Activated naive CD8-positive, alpha-beta T cell treated with anti-CD3 and anti-CD28 coated beads, Interleukin-2, amount 10 ng/mL, durations not matched to agents 7 days and 5 days (primary cell): Measurements from ENCODE around the gene ITGA4. TPM values are rescaled to one million over a fixed set of nuclear protein-coding genes. Genes with fewer than 3 reads are reported as not detected.

ENCODE experiments used
- ATAC-seq: fragments of 150-1000 bp; cut with Tn5 transposase; one replicate; pipeline ENCODE4 v1.10.0; 2021; ENCODE audit warnings: low read depth, moderate library complexity
- POLR2A ChIA-PET: fragments of 350-600 bp; sonication (Branson Sonifier 250); formaldehyde crosslinking; loops from one replicate; lab custom pipeline; 2021; ENCODE audit warnings: antibody characterized with exemption; lab: Charles Lee
- DNase-seq: peaks from one replicate; pipeline ENCODE4 v3.0.0; 2021
- H3K27ac Mint-ChIP-seq: one replicate; pipeline ENCODE4 v1.8.0; 2022; ENCODE audit warnings: mild to moderate bottlenecking, mixed read lengths
- H3K27me3 Mint-ChIP-seq: one replicate; pipeline ENCODE4 v1.8.0; 2022; ENCODE audit warnings: mild to moderate bottlenecking, moderate library complexity, mixed read lengths
- H3K36me3 Mint-ChIP-seq: one replicate; pipeline ENCODE4 v1.8.0; 2021; ENCODE audit warnings: mild to moderate bottlenecking, mixed read lengths
- H3K4me1 Mint-ChIP-seq: one replicate; pipeline ENCODE4 v1.8.0; 2021; ENCODE audit warnings: mixed read lengths
- H3K4me3 Mint-ChIP-seq: one replicate; pipeline ENCODE4 v1.8.0; 2022; ENCODE audit warnings: mild to moderate bottlenecking, moderate library complexity, mixed read lengths
- H3K9me3 Mint-ChIP-seq: one replicate; pipeline ENCODE4 v1.8.0; 2021; ENCODE audit warnings: mixed read lengths
- total RNA-seq, 2 experiments: library from RNA; stranded (reverse); gene quantifications; one replicate each; pipeline ENCODE4 v1.2.3, GENCODE V29; 2021

ITGA4 gene
- total RNA-seq, 2 experiments from 2014 or later = 216 to 227 TPM

DNA sequence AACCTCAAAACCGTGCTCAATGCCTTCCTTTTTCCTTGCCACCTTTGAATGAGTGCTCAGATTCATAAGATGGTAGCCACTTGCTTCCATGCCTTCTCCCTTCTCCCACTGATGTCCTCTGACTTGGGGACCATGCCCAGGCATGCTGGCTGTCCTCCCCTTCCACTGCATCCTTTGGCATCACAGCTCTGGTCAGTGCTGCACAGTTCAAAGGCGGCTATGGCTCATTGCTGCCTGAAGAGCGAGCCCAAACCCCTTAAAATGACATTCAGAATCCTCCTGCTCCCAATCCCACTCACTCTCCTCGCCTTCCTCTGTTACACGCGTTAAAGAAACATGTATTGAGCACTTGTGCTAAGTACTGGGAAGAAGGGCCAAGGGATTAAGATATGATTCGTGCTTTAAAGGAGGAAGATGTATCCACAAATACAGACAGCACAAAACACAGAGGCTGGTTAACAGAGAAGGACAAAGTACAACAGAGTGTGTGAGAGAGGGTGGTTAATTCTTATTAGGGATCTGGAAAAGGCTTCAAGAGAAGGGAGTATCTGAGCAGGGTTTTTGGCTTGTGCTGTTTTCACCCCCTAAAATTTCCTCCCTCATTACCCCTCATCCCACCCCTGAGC, 118.0 kb downstream of the ITGA4 start:
- no peak overlapping the region for H3K4me3 Mint-ChIP-seq
- no peaks in the 10 kb centered on the region for H3K27me3 Mint-ChIP-seq
- POLR2A ChIA-PET = interaction anchor here (0.6 kb wide), 1 partner anchor 227 kb away, joined by 3 read pairs; no protein-coding TSS in a partner anchor
- H3K4me1 Mint-ChIP-seq = peaks cover 2% of the 10 kb centered on the region
- no peak for ATAC-seq
- no peaks in the 10 kb centered on the region for H3K9me3 Mint-ChIP-seq
- no peak overlapping the region for H3K27ac Mint-ChIP-seq
- no peaks in the 10 kb centered on the region for H3K36me3 Mint-ChIP-seq
- no peak for DNase-seq

DNA sequence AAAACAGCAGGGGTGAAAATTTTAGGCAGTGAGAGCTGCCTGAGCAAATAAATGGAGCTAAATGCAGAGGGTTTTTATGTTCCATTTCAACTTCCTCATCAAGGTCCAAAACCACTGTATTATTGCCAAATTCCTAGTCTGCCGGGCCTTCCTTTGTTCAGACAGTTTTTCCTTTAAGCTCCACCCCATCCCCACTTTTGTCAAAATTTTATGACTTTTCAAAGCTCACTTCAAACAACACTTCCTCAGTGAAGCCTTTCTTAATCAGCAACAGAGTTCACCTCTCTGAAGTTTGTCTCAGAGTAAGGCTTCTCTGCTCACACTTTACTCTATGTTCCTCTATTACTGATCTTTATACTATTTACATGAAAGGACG, 118.5 kb downstream of the ITGA4 start:
- H3K4me1 Mint-ChIP-seq = peaks cover 2% of the 10 kb centered on the region
- ATAC-seq (no peak), DNase-seq (no peak)
- H3K36me3 Mint-ChIP-seq = no peaks in the 10 kb centered on the region
- H3K9me3 Mint-ChIP-seq = no peaks in the 10 kb centered on the region
- POLR2A ChIA-PET = interaction anchor here (0.6 kb wide), 1 partner anchor 228 kb away, joined by 3 read pairs; no protein-coding TSS in a partner anchor
- no peak overlapping the region for H3K4me3 Mint-ChIP-seq
- H3K27ac Mint-ChIP-seq = no peak overlapping the region
- H3K27me3 Mint-ChIP-seq = no peaks in the 10 kb centered on the region

DNA sequence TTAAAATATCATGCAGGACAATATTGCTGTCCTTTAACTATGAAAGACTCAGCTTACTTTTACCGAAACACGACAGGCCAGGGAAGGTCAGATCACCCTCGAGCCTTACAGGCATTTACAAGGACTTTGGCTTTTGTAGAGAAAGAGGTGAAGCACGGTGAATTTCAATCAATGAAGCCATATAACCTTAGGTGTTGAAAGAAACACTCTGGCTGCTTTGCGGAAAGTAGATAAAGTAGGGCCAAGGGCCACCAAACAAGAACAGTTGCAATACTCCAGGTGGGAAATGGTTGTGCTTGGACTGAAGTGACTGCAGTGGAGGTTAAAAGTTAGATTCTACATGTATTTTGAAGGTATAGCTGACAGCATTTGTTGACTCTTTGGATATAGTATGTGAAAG, 119.2 kb downstream of the ITGA4 start:
- no peaks in the 10 kb centered on the region for H3K9me3 Mint-ChIP-seq
- no peaks in the 10 kb centered on the region for H3K36me3 Mint-ChIP-seq
- POLR2A ChIA-PET = no interaction called here
- H3K27ac Mint-ChIP-seq = no peak overlapping the region
- no peaks in the 10 kb centered on the region for H3K27me3 Mint-ChIP-seq
- no peak overlapping the region for H3K4me3 Mint-ChIP-seq
- ATAC-seq (no peak), DNase-seq (no peak)
- H3K4me1 Mint-ChIP-seq = no peaks in the 10 kb centered on the region

DNA sequence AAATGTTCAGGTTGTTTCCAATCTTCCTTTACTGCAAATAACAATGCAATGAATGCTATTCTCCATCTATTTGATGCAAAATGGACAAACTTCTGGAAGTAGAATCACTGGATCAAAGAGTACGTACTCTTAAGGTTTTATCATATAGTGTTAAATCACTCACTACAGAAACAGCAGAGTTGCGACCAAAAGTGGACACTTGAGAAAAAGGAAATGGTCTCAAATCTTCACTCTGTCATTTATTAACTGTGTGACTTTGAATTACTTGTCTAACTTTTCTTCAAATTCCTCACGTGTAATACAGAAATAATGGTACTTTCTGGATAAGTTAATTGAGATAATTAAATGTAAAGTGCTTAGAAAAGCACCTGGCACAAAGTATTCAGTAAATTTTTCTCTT, 121.6 kb downstream of the ITGA4 start:
- no peaks in the 10 kb centered on the region for H3K9me3 Mint-ChIP-seq
- no peaks in the 10 kb centered on the region for H3K27me3 Mint-ChIP-seq
- H3K36me3 Mint-ChIP-seq = no peaks in the 10 kb centered on the region
- no peak overlapping the region for H3K27ac Mint-ChIP-seq
- DNase-seq (no peak), ATAC-seq (no peak)
- no peaks in the 10 kb centered on the region for H3K4me1 Mint-ChIP-seq
- no peak overlapping the region for H3K4me3 Mint-ChIP-seq
- POLR2A ChIA-PET = no interaction called here

DNA sequence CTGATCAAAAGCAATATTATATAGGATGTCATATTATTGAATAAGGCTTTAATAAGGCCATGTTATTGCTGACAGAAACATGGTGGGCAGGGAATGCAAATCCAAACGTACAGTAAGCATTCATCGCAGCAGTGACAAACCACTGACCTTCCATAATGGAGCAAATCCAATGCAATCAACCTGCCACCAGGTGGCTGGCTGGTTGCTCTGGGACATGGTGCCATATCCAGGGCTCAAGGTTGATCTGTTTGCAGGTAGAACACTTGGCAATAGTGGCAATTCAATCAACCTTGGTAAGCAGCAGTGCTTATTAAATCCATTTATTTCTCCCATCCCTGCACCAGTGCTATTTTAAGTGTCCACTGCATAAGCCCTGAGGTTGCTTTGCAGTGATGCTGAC, 124.3 kb downstream of the ITGA4 start:
- Mint-ChIP-seq H3K36me3 (peaks cover 2% of the 10 kb centered on the region), H3K4me1 (peaks cover 9% of the 10 kb centered on the region), H3K27ac (no peak overlapping the region), H3K9me3 (peaks cover 2% of the 10 kb centered on the region), H3K27me3 (peaks cover 4% of the 10 kb centered on the region), H3K4me3 (no peak overlapping the region)
- ATAC-seq (no peak), DNase-seq (no peak)
- POLR2A ChIA-PET = no interaction called here

DNA sequence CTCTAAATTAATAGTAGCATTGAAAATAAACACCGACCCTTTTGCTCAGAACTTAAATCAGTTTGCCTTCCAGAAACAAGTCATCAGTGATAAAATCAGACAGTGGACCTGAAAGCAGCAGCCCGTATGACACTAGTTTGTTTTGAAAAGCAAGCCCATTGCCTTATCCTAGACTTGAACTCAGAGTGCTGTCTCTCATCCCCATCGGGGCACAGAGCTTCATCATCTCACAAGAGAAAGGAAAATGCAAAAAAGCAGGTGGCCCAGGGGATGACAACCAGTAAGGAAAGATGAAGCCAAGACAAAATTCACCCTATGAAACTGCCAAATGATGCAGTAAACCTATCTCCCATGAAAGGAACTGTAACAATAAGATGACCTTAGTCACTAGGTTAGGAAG, 128.5 kb downstream of the ITGA4 start:
- Mint-ChIP-seq H3K4me1 (peaks cover 16% of the 10 kb centered on the region), H3K27ac (no peak overlapping the region), H3K36me3 (peaks cover 2% of the 10 kb centered on the region)

More for the DNA sequence above, 128.5 kb downstream of the ITGA4 start:
- H3K9me3 Mint-ChIP-seq = peaks cover 2% of the 10 kb centered on the region
- DNase-seq = no peak
- POLR2A ChIA-PET = no interaction called here
- H3K4me3 Mint-ChIP-seq = no peak overlapping the region
- peaks cover 7% of the 10 kb centered on the region for H3K27me3 Mint-ChIP-seq
- no peak for ATAC-seq

Other genes with a start within 250 kb of the ITGA4 start
- not detected for gene CERKL, start 199.7 kb downstream of the ITGA4 start, total RNA-seq
- gene NEUROD1, start 223.1 kb downstream of the ITGA4 start, total RNA-seq = not detected